SKM-1 (cell line): ENCODE results near the gene GABBR1.
"Not testable (repeated sequence)": the region's sequence is repeated elsewhere in the genome, so short reads cannot be mapped to it uniquely, and the experiment has no call there.

Experiments used
- DNase-seq: peaks from one replicate; lab custom pipeline; 2025; ENCODE audit not compliant: unreplicated experiment; lab: John Stamatoyannopoulos, UW

The GABBR1 gene

DNA sequence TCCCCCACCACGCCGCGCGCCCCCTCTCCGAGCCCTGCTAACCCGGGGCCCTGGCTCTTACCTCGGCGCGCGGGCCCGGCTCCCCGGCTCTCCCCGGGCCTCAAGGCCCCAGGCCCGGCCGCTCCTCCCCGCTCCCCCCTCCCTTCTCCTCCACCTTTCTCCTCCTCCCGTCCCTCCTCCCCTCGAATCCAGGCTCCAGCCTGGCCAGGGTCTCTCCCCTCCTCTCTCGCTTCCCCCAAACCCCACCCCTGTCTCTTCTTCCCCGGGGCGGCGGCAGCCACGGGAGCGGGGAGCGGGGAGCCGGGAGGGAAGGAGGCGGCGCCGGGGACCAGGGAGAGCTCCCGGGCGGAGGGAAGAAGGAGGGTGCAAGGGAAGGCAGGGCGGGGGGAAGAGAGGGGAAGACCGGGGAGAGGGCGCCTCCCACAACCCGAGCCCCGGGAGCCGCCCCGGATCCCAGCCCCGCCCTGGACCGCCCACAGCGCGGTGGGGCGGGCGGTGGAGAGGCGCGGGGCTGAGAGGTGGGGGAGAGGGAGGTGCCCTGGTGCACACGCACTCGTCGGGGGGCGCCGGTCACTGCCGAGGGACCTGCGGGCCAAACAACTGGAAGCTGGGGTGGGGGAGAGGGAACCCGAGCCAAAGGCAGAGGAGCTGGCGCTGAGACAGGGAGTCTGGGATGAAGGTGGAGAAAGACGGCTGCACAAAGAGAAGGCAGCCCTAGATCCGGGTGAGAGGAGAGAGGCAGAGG, at the start of gene GABBR1:
TSS of gene GABBR1 (minus strand) at position 395 of the 745 bp plus-strand sequence. CDS start 798 bp downstream, outside the sequence.
- DNase-seq: peak; percentile 43

DNA sequence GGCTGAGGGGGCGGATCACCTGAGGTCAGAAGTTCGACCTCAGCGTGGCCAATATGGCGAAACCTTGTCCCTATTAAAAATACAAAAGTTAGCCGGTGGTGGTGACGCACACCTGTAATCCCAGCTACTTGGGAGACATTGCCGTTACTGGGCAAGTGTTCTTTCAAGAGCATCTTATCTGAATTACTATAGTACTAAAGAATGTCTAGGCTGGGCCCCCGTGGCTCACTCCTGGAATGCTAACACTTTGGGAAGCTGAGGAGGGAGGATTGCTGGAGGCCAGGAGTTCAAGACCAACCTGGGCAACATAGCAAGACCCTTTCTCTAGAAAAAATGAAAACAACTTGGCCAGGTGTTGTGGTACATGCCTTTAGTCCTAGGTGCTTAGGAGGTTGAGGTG, 48.8 kb upstream of the GABBR1 start:
- no peak for DNase-seq

DNA sequence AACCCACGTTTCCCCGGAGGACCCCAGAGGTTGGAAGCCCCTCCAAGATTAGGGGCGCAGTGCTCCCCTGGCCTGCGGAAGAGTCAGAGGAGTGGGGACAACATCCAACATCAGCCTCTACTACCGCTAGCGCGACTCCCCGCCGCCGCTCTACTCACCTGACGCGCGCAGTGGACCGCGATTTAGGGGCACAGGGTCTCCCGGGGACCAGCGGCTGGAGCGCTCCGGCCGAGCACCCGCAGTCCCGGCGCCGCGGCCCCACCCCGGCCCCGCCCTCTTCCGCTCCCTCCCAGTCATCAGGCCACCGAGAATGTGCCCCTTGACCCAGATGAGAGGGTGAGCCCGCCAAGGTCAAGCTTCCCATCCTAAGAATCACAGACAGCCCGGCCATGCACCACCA, 47.9 kb upstream of the GABBR1 start, which contains the start of gene ZFP57:
TSS of gene ZFP57 (minus strand) at position 249 of the 400 bp plus-strand sequence. CDS start 4,149 bp downstream, outside the sequence.
- no peak for DNase-seq

DNA sequence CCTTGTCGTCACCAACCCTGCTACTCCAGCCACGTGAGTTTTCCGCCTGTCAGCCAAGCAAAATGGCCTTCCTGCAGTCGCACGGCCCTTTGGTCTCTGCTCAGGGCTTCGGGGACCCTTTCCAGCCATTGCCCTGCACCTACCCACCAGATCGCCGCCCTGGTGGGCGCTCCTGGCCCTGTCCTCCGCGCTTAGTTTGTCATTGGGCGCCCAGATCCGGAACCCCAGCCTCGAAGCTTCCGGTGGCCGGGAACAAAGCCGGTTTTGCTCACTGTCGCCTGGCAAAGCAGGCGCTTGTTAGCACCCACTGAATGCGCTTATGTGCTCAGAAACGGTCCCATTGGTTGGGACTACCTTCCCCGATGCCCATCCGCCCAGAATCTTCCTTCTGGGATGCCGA, 47.4 kb upstream of the GABBR1 start:
- DNase-seq: no peak

DNA sequence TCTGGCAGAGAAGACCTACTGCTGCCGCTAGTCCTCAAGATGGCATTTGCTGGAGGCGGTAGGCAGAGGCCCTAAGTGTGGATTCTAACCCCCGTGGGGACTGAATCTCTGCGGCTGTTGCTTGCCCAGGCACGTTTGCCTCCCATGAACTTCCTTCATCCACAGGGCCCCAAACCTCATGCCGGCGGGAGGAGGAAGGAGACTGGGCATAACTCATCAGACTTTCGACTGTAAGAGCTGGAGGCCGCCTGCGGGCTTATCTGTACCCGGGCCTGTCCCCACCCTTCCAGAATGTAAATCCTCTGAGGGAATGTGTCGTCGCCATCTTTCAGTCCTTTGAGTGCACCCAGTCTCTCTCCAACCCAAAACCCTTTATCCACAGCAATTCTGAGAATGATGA, 47.0 kb upstream of the GABBR1 start:
- DNase-seq: no peak

DNA sequence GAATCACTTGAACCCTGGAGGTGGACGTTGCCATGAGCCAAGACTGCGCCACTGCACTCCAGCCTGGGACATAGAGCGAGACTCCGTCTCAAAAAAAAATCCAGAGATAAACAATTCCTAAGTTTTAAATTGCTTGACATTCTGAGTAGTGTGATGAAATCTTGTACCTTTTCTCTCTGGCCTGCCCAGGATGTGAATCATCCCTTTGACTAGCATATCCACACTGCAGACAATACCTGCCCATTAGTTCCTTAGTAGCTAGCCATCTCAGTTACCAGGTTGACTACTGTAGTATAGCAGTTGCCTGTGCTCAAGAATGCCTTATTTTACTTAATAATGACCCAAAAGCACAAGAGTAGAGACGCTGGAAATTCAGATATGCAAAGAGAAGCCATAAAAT, 45.1 kb upstream of the GABBR1 start:
- DNase-seq: no peak

DNA sequence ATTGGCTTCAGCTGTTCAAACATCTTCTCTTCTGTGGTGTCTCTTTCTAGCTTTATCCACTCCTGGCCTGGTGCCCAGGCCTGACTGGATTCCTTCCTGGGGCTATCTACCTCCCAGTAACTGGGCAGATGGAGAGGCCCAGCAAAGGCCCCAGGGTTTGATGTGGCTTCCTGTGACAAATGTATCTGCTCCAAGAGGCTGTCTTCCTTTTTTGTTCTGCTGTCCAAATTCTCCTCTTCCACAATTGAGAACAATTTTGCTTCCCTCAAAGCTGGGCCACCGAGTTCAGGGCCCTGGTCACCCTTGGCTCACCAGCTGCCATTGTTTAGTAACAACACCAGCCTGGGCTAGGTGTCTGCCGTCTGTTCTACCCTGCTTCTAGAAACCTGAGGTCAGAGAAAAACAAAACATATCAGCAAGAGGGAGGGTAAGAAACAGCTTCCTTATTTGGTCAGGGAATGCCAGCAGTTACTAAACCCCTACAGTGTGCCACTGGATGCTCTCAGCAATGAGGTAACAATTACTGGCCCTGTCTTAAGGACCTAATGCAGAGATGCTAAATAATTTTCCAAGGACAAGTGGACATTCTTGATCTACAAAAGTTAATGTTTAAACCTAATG, 44.1 kb upstream of the GABBR1 start:
- no peak for DNase-seq

DNA sequence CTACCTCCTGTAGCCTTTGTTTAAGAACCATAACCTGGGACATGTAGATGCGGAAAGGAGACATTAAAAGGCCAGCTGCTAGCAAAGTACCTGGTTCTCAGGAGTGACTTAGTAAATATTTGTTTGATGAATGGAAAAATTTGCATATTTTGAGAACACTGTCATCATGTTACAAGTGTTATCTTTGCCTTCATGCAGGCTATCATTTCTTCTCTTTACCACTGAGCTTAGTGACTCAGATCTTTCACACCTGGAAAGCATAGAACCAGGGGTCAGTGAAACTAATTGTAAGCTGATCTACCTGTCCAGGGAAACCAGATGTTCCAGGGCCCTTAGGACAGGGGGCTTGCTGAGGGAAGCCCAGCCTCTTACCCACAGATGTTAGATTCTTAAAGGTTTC, 42.6 kb upstream of the GABBR1 start:
- no peak for DNase-seq

DNA sequence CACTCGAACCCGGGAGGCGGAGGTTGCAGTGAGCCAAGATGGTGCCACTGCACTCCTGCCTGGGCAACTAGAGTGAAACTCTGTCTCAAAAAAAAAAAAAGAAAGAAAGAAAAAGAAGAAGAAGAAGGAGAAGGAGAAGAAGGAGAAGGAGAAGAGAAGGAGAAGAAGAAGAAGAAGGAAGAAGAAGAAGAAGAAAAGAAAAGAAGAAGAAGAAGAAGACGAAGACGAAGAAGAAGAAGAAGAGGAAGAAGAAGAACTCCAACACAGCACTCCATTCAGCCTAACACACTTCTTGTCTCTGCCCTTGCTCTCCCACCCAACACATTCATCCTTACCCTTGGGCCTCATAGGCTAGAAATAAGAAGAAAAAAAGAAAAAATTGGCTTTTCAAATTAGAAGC, 41.0 kb upstream of the GABBR1 start:
- no peak for DNase-seq

DNA sequence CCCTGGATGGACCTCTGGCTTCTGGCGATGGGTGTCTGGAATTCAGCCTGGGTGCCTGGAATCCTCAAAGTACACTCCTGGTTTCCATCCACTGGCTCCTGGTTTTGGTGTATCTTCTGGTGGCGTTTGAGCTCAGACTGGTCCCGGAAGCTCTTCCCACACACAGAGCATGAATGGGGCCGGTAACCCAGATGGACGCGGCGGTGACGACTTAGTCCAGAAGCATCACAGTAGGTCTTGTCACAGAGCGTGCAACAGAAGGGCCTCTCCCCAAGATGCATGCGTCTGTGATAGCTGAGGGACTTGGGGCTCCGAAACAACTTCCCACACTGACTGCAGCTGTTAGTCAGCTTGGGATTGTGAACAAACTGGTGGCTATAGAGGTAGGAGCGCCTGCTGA, 40.2 kb upstream of the GABBR1 start:
- DNase-seq: no peak

DNA sequence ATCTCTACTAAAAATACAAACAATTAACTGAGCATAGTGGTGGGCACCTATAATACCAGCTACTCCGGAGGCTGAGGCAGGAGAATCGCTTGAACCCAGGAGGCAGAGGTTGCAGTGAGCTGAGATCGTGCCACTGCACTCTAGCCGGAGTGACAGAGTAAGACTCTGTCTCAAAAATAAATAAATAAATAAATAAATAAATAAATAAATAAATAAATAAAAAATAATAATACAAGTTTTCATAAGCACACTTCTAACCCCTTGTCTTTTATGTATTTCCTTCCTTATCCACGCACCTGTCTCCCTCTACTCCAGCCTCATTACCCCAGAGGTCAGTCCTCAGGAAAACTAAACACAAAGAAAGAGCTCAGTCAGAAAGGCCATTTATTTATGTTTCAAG, 39.1 kb upstream of the GABBR1 start:
- DNase-seq: not testable (repeated sequence)

DNA sequence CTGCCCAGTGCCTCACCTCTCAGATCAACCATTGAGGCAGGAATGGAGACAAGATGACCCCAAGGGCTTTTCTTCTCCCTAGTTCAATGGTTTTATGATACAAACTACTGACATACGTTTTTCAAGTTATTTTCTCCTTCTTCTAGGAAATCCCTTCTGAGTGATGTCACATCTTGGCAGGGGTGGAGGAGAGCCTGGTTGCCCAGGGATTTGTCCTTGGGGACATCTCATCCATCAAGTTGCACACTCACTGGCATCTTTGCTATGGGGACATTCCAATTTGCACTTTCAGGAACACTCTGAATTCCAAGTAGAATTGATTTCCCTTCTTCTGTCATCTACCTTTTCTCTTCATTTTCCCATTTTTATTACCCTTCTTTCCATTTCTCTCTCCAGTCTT, 38.0 kb upstream of the GABBR1 start:
- no peak for DNase-seq

DNA sequence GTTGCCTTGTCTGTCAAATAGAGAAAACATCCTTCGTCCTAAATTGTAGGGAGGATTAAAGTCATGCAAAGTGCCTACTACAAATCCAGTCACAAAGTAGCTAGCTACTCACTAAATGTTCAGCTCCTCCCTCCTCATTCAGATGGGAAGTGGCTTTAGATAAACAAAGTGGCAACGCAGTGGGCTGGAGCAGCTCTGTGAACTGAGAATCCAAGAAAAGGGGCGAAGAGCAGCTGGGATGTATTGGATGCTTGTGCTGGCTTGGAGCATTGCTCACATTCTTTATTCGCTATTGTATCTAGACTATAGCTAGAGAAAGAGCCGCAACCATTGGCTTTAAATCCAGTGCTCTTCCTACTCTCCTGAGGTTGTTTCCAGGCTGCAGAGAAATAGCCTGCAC, 34.2 kb upstream of the GABBR1 start:
- DNase-seq: no peak

DNA sequence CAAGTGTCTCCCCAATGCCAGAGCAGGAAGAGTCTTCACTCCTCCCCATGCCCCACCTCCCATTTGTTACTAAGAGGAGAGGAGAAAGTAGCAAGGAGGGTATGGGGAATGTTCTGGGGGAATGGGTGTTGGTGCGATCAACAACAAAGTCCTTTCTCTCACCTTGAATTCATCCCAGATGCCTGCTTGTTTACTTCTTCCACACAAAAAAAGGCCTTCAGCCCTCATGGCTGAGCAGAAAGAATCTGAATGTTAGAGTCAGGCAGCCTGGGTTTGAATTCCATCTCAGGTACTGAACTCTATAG, 33.8 kb upstream of the GABBR1 start:
- no peak for DNase-seq

DNA sequence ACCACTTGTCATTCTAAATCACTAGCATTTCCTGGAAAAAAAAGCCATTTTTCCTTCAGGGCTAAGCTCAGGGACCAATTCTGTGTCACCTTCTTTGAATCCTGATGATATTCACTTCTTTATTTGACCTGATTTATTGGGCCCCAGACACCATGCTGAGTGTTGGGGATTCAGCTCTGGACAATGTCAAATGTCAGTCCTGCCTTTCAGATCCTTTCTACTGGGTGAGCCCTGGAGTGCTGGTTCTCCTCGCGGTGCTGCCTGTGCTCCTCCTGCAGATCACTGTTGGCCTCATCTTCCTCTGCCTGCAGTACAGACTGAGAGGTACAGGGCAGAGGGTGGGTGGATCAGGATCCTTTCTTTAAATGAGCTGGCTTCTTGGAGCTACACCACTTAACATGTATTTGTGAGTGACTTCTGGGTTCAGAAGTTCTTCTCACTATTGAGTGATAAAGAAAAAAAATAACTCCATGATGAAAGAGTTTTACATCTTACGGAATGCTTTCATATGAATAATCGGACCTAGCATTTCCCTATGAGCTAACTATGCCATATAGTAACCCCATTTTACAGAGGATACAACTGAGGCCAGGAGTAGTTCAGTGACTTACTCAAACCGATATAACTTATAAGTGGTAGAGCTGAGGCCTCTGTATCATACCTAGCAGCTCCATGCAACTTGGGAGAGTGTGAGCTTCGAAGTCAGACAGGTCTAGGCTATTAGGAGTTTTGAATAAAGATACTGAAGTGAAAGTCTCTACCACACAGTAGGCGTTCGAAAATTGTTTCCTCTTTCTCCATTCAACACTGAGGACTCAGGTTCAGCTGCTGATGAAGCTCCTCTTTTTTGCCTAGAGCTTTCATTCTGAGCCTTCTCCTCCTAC, 33.2 kb upstream of the GABBR1 start:
- DNase-seq: no peak

DNA sequence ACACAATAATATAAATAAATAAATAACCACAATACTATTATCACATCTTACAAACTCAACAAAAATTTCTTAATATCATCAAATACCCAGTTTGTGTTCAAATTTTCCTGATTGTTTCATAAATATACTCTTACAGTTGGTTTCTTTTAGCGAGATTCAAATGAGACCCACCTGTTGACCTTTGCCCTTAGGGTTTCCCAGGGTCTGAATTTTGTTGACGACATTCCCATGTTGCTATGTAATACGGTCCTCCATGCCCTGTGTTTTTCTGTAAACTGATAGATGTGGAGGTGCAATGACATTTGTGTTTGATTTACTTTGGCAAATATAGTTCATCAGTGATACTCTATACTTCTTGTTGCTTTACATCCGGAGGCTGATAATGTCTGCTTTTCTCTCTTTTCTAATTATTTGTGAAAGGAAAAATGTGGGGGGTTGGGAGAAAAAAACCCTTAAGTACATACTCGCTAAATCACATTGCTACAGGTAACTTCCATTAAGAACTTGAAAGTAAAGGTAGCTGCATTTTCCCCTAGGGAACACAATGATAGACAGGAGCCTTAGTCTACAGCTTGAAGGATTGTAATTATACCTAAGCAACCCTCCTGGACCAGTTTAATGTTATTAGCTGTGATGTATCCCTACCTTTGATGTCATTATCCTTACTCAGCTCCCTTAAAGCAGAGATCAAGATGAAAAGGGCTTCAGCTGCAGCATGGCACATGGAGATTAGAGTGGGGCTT, 30.5 kb upstream of the GABBR1 start:
- DNase-seq: no peak

DNA sequence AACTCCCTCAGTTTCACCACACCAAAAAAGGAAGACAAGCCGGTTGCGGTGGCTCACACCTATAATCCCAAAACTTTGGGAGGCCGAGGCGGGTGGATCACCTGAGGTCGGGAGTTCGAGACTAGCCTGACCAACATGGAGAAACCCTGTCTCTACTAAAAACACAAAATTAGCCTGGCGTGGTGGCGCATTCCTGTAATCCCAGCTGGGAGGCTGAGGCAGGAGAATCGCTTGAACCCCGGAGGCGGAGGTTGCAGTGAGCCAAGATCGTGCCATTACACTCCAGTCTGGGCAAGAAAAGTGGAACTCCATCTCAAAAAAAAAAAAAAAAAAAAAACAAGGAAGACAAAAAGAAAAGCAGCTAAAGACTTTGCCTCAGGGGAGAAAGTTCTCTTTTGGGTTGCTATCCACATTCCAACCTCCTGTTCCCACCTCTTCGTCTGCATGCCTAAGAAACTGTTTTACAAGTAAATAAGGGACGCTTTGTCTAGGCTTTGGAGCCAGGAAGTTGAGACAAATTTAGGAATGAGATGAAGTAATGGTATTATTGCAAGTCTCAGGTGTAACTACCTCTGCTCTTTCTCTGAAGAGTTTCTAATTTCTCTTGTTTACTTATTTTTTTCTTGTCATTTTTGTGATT, 28.6 kb upstream of the GABBR1 start:
- not testable (repeated sequence) for DNase-seq

DNA sequence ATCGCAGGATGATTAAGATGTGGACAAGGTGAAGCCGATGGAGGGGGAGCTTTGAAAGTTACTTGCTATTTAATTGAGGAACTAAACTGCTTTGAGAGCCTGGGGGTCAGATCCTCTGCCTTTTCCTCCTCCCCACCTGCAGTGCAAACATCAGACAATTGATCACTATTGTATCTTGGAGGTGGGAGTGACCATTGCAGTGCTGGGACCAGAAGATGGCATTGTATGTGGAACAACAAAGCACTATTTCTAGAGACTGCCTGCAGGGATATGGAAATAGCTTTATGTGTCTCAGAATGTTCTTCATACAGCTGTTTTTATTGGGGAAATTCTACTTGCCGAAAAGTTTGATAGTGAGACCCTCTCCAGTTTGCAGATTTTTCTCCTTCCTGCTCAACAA, 28.1 kb upstream of the GABBR1 start:
- no peak for DNase-seq

DNA sequence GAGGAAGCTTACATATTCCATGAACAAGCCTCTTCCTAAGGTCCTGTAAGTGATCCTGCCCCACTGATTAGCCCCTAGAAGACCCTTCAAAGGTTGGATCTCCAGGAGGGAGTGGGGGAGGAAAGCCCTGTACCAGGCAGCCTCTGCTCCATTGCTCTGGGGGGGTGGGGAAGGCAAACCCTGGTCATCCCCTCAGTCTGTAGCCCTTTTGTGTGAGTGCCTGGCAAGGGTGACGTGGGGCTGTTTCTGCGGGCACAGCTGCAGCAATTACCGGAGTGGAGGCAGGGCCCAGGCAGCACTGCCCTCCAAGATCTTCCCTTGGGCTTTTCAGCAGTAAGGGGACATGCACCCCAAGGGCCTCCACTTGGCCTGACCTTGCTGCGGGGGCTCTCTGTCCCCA, 23.8 kb upstream of the GABBR1 start, which contains the start of gene MOG:
TSS of gene MOG (plus strand) at position 295 of the 400 bp plus-strand sequence. CDS start 118 bp downstream, outside the sequence.
- DNase-seq: no peak

DNA sequence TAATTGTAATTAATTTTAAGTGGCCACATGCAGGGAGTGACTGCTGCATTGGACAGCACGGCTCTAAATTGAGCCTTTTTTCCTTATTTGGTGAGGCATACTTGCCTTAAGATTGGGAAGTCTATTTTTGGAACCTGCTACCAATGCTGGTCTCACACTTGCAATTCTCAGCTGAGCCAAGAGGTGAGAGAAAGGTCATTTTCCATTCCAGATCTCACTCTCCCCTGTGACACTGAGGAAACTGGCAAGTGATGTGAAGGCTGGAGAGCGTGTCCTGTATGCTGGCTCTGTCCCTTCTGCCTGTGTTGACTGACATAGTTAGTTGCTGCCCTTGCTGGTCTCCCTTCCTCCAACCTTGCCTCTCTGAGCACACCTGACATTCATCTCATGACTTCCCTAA, 23.2 kb upstream of the GABBR1 start:
- no peak for DNase-seq

DNA sequence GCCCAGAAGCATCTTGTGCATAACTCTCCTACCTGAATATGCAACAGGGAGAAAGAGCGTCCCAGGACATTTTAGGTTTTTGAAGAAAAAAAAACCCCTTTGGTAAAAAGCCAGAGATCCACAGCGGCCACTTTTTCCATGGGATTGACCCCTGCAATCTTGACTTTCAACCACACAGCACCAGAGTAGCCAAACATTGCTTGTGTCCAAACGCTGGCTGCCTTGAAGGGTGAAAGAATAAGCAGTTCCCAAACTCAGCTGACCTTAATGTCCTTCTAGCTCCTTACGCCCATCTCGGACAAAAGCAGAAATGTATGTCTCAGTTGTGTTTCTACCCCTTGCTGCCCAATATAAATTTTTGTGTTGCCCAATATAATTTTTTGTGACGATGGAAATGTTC, 22.7 kb upstream of the GABBR1 start:
- DNase-seq: no peak
